Measurements from ENCODE around the gene PGAP2. TPM values are rescaled to one million over a fixed set of nuclear protein-coding genes. Genes with fewer than 3 reads are reported as not detected.

Gene PGAP2
- total and polyA plus RNA-seq, 4 donors = 10.0 to 14.8 (median 12.0) TPM

GRCh38 chr11:3854660-3854976, 46.3 kb downstream of the PGAP2 start:
- Histone ChIP-seq H3K27ac (ENCODE audit: low read depth in 1 of 2, low read length in 2 of 2) (peak overlapping the region; percentile 63 to 96), H3K4me1 (ENCODE audit: control insufficient read depth in 4 of 4, insufficient read depth in 4 of 4, low read length in 3 of 4) (peaks cover 18 to 41% (median 27%) of the 10 kb centered on the region in 4 donors), H3K36me3 (ENCODE audit: control insufficient read depth in 4 of 4, insufficient read depth in 3 of 4, low read depth in 1 of 4, low read length in 3 of 4) (no peaks in the 10 kb centered on the region), H3K27me3 (ENCODE audit: control insufficient read depth in 4 of 4, insufficient read depth in 4 of 4, low read length in 3 of 4) (no peaks in the 10 kb centered on the region), H3K4me3 (ENCODE audit: low read depth in 1 of 3, low read length in 3 of 3) (peak overlapping the region in 2 of 3 donors; percentile 21 to 95), H3K9me3 (ENCODE audit: control insufficient read depth in 4 of 4, low read length in 3 of 4) (no peaks in the 10 kb centered on the region), H3K9ac (ENCODE audit: low read depth in 1 of 2, low read length in 2 of 2) (peak overlapping the region in 1 of 2 donors; percentile 50)
- no peak for TF ChIP-seq JUND (IDR thresholded peaks at IDR 0.05)
- TF ChIP-seq EGR1 (IDR thresholded peaks at IDR 0.05; ENCODE audit: low read depth in 2 of 2) = no peak
- no peak for TF ChIP-seq ATF3 (IDR thresholded peaks at IDR 0.05)
- no peak for TF ChIP-seq HNF4A (conservative IDR thresholded peaks at IDR 0.05)
- TF ChIP-seq GABPA (IDR thresholded peaks at IDR 0.05 in 1 of 2, conservative IDR thresholded peaks at IDR 0.05 in 1 of 2) = no peak
- no peak for TF ChIP-seq RXRA (IDR thresholded peaks at IDR 0.05)
- no peak for TF ChIP-seq REST (IDR thresholded peaks at IDR 0.05)
- no peak for TF ChIP-seq TAF1 (conservative IDR thresholded peaks at IDR 0.05)
- TF ChIP-seq YY1 (IDR thresholded peaks at IDR 0.05) = no peak
- TF ChIP-seq ZBTB33 (IDR thresholded peaks at IDR 0.05) = no peak
- TF ChIP-seq HNF4G (IDR thresholded peaks at IDR 0.05) = no peak
- no peak for TF ChIP-seq NR2F2 (IDR thresholded peaks at IDR 0.05)
- no peak for TF ChIP-seq RAD21 (IDR thresholded peaks at IDR 0.05)
- no peak for TF ChIP-seq SP1 (IDR thresholded peaks at IDR 0.05)
- no peak for TF ChIP-seq FOXA1 (IDR thresholded peaks at IDR 0.05)
- 20% methylated on average over 7 of the region's 7 CpGs for WGBS
- DNase-seq (ENCODE audit: low spot score) = no peak

- peaks cover 21 to 46% (median 29%) of the 10 kb centered on the region in 4 donors for H3K4me1 ChIP-seq (ENCODE audit: control insufficient read depth in 4 of 4, insufficient read depth in 4 of 4, low read length in 3 of 4)
- under 1% methylated on average over 87 of the region's 87 CpGs for WGBS
- TF ChIP-seq FOXA2 (IDR thresholded peaks at IDR 0.05) (no peak), ZBTB33 (IDR thresholded peaks at IDR 0.05) (no peak), HNF4G (IDR thresholded peaks at IDR 0.05) (no peak), YY1 (IDR thresholded peaks at IDR 0.05) (peak; percentile 54), ATF3 (IDR thresholded peaks at IDR 0.05) (no peak), NR2F2 (IDR thresholded peaks at IDR 0.05) (peak; percentile 22), SP1 (IDR thresholded peaks at IDR 0.05) (peak; percentile 72), TAF1 (conservative IDR thresholded peaks at IDR 0.05) (no peak), REST (IDR thresholded peaks at IDR 0.05) (no peak), CTCF (IDR thresholded peaks at IDR 0.05; ENCODE audit: low read depth, low read length, missing input control) (peak; percentile 98)
Observed at GRCh38 chr11:3854977-3855807, 46.8 kb downstream of the PGAP2 start, which contains the start of gene STIM1. Gene STIM1 (plus strand): TSS chr11:3855664. CDS start chr11:3856271, 607 bp downstream.

More at GRCh38 chr11:3854977-3855807, 46.8 kb downstream of the PGAP2 start, which contains the start of gene STIM1:
- Histone ChIP-seq H3K27ac (ENCODE audit: low read depth in 1 of 2, low read length in 2 of 2) (peak within 1 kb of the TSS; percentile 96 to 98), H3K9me3 (ENCODE audit: control insufficient read depth in 4 of 4, low read length in 3 of 4) (no peaks in the 10 kb centered on the region), H3K4me3 (ENCODE audit: low read depth in 1 of 3, low read length in 3 of 3) (peak within 1 kb of the TSS; percentile 89 to 96 (median 95)), H3K36me3 (ENCODE audit: control insufficient read depth in 4 of 4, insufficient read depth in 3 of 4, low read depth in 1 of 4, low read length in 3 of 4) (no peaks in the 10 kb centered on the region), H3K9ac (ENCODE audit: low read depth in 1 of 2, low read length in 2 of 2) (peak within 1 kb of the TSS; percentile 83 to 89), H3K27me3 (ENCODE audit: control insufficient read depth in 4 of 4, insufficient read depth in 4 of 4, low read length in 3 of 4) (no peaks in the 10 kb centered on the region)
- peak; percentile 98 for DNase-seq (ENCODE audit: low spot score)

Measured in liver (tissue), 9 donors.